Astrocyte (in vitro differentiated cells and primary cell): ENCODE results near the gene VWCE. TPM values are rescaled to one million over a fixed set of nuclear protein-coding genes. Genes with fewer than 3 reads are reported as not detected.
A peak's percentile ranks its signal among the peaks of the same experiment; 100 is the strongest.

Experiments
- DNase-seq: peaks from one replicate; pipeline ENCODE4 v3.0.0-alpha.2; 2010; ENCODE audit warnings: low read depth
- FAIRE-seq: peaks from 2 replicates; lab custom pipeline; 2011; peaks lifted over from hg19 to GRCh38; lab: Jason Lieb, UNC
- H2AFZ ChIP-seq: 2 replicates; pipeline ENCODE4 v1.6.0; 2012; ENCODE audit warnings: low read depth, low read length, inconsistent platforms
- H3K27ac ChIP-seq: 2 replicates; pipeline ENCODE4 v1.5.1; 2011; ENCODE audit warnings: low read depth, low read length, inconsistent platforms
- H3K27me3 ChIP-seq: 2 replicates; pipeline ENCODE4 v1.6.0; 2011; ENCODE audit warnings: low read length, inconsistent platforms; ENCODE audit not compliant: insufficient read depth
- H3K36me3 ChIP-seq: 2 replicates; pipeline ENCODE4 v1.5.1; 2011; ENCODE audit warnings: low read length, inconsistent platforms; ENCODE audit not compliant: insufficient read depth
- H3K4me1 ChIP-seq: 2 replicates; pipeline ENCODE4 v1.5.1; 2011; ENCODE audit warnings: low read length, inconsistent platforms; ENCODE audit not compliant: insufficient read depth
- H3K4me2 ChIP-seq: 2 replicates; pipeline ENCODE4 v1.6.0; 2012; ENCODE audit warnings: low read length, inconsistent platforms
- H3K4me3 ChIP-seq: 2 replicates; pipeline ENCODE4 v1.5.1; 2011; ENCODE audit warnings: low read depth, mild to moderate bottlenecking, low read length, inconsistent platforms; ENCODE audit not compliant: insufficient read depth
- H3K79me2 ChIP-seq: 2 replicates; pipeline ENCODE4 v1.6.0; 2012; ENCODE audit warnings: mild to moderate bottlenecking, low read length, inconsistent platforms; ENCODE audit not compliant: insufficient read depth
- H3K9ac ChIP-seq: 2 replicates; pipeline ENCODE4 v1.6.0; 2012; ENCODE audit warnings: mild to moderate bottlenecking, low read length, inconsistent platforms
- H3K9me3 ChIP-seq: 2 replicates; pipeline ENCODE4 v1.5.1; 2012; ENCODE audit warnings: low read depth, mild to moderate bottlenecking, low read length, inconsistent platforms; ENCODE audit not compliant: insufficient read depth
- H4K20me1 ChIP-seq: 2 replicates; pipeline ENCODE4 v1.6.0; 2012; ENCODE audit warnings: low read length, inconsistent platforms; ENCODE audit not compliant: insufficient read depth
- H3K27ac Mint-ChIP-seq: one replicate; pipeline ENCODE4 v1.8.0; 2021; ENCODE audit warnings: mild to moderate bottlenecking, mixed read lengths; ENCODE audit not compliant: unreplicated experiment
- H3K27me3 Mint-ChIP-seq: one replicate; pipeline ENCODE4 v1.8.0; 2021; ENCODE audit warnings: low read depth, mixed read lengths; ENCODE audit not compliant: unreplicated experiment
- H3K36me3 Mint-ChIP-seq: one replicate; pipeline ENCODE4 v1.8.0; 2021; ENCODE audit warnings: low read depth, mixed read lengths; ENCODE audit not compliant: unreplicated experiment
- H3K4me1 Mint-ChIP-seq: one replicate; pipeline ENCODE4 v1.8.0; 2021; ENCODE audit warnings: low read depth, mixed read lengths; ENCODE audit not compliant: unreplicated experiment
- H3K4me3 Mint-ChIP-seq: one replicate; pipeline ENCODE4 v1.8.0; 2021; ENCODE audit warnings: mild to moderate bottlenecking, moderate library complexity, mixed read lengths; ENCODE audit not compliant: unreplicated experiment
- H3K9me3 Mint-ChIP-seq: one replicate; pipeline ENCODE4 v1.8.0; 2021; ENCODE audit warnings: mild to moderate bottlenecking, mixed read lengths; ENCODE audit not compliant: unreplicated experiment
- EZH2 ChIP-seq: IDR thresholded peaks from 2 replicates; pipeline ENCODE4 v1.6.1; 2012; ENCODE audit warnings: mild to moderate bottlenecking, low read length, inconsistent platforms; ENCODE audit not compliant: insufficient read depth
- total RNA-seq: library from RNA; stranded (reverse); gene quantifications from 2 replicates; pipeline ENCODE4 v1.2.1, GENCODE V29; 2021
- TF ChIP-seq, protein P1 (sequence below): IDR thresholded peaks from 2 replicates; pipeline ENCODE4 v1.5.1; 2011; ENCODE audit warnings: low read depth, mild to moderate bottlenecking, inconsistent platforms, low read length, moderate library complexity; ENCODE audit not compliant: insufficient read depth

Gene VWCE
- total RNA-seq, 1 donor from 2014 or later = 17.7 TPM

GRCh38 chr11:61295596-61295926 is 445 bp upstream of the VWCE start:
- DNase-seq (no peak), FAIRE-seq (no peak)
- Mint-ChIP-seq H3K27ac (no peak overlapping the region), H3K4me1 (peaks cover 33% of the 10 kb centered on the region), H3K27me3 (peaks cover 5% of the 10 kb centered on the region), H3K36me3 (peaks cover 18% of the 10 kb centered on the region), H3K9me3 (no peaks in the 10 kb centered on the region), H3K4me3 (no peak overlapping the region)
- Histone ChIP-seq H3K4me3 (no peak overlapping the region), H3K36me3 (peaks cover 12% of the 10 kb centered on the region), H3K27me3 (peaks cover 25% of the 10 kb centered on the region), H3K4me1 (peaks cover 48% of the 10 kb centered on the region), H3K79me2 (no peaks in the 10 kb centered on the region), H3K9me3 (no peaks in the 10 kb centered on the region), H3K9ac (peak overlapping the region; percentile 72), H3K27ac (no peak overlapping the region), H2AFZ (no peak overlapping the region), H4K20me1 (peaks cover 68% of the 10 kb centered on the region), H3K4me2 (peak overlapping the region; percentile 93)
- TF ChIP-seq, protein P1, sequence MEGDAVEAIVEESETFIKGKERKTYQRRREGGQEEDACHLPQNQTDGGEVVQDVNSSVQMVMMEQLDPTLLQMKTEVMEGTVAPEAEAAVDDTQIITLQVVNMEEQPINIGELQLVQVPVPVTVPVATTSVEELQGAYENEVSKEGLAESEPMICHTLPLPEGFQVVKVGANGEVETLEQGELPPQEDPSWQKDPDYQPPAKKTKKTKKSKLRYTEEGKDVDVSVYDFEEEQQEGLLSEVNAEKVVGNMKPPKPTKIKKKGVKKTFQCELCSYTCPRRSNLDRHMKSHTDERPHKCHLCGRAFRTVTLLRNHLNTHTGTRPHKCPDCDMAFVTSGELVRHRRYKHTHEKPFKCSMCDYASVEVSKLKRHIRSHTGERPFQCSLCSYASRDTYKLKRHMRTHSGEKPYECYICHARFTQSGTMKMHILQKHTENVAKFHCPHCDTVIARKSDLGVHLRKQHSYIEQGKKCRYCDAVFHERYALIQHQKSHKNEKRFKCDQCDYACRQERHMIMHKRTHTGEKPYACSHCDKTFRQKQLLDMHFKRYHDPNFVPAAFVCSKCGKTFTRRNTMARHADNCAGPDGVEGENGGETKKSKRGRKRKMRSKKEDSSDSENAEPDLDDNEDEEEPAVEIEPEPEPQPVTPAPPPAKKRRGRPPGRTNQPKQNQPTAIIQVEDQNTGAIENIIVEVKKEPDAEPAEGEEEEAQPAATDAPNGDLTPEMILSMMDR = no peak
- TF ChIP-seq EZH2 = no peak

DNA sequence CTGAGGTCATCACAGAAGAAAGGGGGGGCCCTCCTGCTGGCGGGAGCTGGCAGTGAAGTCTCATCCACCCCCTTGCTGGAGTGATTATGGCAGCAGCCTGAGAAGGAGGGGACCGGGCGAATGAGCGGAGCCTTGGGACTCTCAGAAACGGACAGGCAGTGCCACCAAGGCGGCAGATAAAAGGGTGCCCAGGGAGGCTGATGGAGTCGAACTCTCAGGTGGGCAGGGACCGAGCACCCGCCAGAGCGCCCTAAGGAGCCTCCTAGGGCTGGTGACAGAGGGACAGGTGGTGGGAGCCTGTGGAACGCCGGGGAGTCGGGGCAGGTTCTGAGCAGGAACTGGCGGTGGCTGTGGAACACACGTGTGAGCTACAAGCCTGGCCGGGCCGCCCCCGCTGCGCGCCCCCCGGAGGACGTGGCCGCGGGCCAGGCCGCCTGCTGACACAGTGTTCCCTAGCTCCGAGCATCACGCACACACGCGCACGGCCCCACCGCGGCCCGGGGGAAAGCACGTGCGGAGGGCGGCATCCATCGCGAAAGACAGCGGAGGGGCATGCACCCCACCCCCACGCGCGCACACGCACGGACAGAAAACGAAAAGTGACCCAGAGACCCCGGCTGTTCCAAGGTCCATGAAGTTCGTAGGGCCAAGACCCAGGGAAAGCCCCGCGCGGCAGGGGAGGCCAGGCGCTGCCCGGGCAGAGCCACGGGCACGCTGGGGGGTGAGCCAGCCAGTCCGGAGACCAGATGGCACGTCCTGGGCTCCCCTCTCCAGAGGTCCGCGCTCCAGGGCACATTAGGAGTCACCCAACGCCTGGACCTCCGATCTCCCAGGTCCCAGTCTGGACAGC is 1.0 kb downstream of the VWCE start:
- H3K9me3 ChIP-seq = no peaks in the 10 kb centered on the region
- H3K4me1 Mint-ChIP-seq = peaks cover 32% of the 10 kb centered on the region
- no peaks in the 10 kb centered on the region for H3K9me3 Mint-ChIP-seq
- H2AFZ ChIP-seq = peak overlapping the region; percentile 49
- H3K4me2 ChIP-seq = peak overlapping the region; percentile 93
- peaks cover 44% of the 10 kb centered on the region for H3K4me1 ChIP-seq
- H3K79me2 ChIP-seq = no peaks in the 10 kb centered on the region
- H3K9ac ChIP-seq = peak overlapping the region; percentile 72
- peak; percentile 6 for TF ChIP-seq EZH2
- TF ChIP-seq, protein P1 = peak; percentile 12
- H3K27ac ChIP-seq = no peak overlapping the region
- no peaks in the 10 kb centered on the region for H3K36me3 ChIP-seq
- H3K27me3 Mint-ChIP-seq = peaks cover 8% of the 10 kb centered on the region
- H3K4me3 Mint-ChIP-seq = peak overlapping the region; percentile 83
- peaks cover 27% of the 10 kb centered on the region for H3K27me3 ChIP-seq
- DNase-seq (no peak), FAIRE-seq (no peak)
- peaks cover 54% of the 10 kb centered on the region for H4K20me1 ChIP-seq
- peak overlapping the region; percentile 53 for H3K4me3 ChIP-seq
- peaks cover 13% of the 10 kb centered on the region for H3K36me3 Mint-ChIP-seq
- H3K27ac Mint-ChIP-seq = peak overlapping the region; percentile 88

- FAIRE-seq (no peak), DNase-seq (no peak)
- H3K27ac ChIP-seq = no peak overlapping the region
- TF ChIP-seq, protein P1 = no peak
- no peak for TF ChIP-seq EZH2
- H3K36me3 ChIP-seq = no peaks in the 10 kb centered on the region
- no peak overlapping the region for H3K4me3 ChIP-seq
- no peaks in the 10 kb centered on the region for H3K9me3 ChIP-seq
- Mint-ChIP-seq H3K9me3 (peaks cover 3% of the 10 kb centered on the region), H3K27me3 (peaks cover 11% of the 10 kb centered on the region), H3K4me1 (peaks cover 16% of the 10 kb centered on the region), H3K27ac (no peak overlapping the region), H3K4me3 (peak overlapping the region; percentile 15), H3K36me3 (peaks cover 10% of the 10 kb centered on the region)
- peaks cover 29% of the 10 kb centered on the region for H3K4me1 ChIP-seq
- H4K20me1 ChIP-seq = peaks cover 39% of the 10 kb centered on the region
- no peak overlapping the region for H2AFZ ChIP-seq
- H3K27me3 ChIP-seq = peaks cover 27% of the 10 kb centered on the region
- no peaks in the 10 kb centered on the region for H3K79me2 ChIP-seq
- H3K4me2 ChIP-seq = no peak overlapping the region
- no peak overlapping the region for H3K9ac ChIP-seq
Measured at GRCh38 chr11:61292356-61292755, 2.8 kb downstream of the VWCE start.
